Activated CD4-positive, CD25-positive, alpha-beta regulatory T cell treated with anti-CD3 and anti-CD28 coated beads, Interleukin-2, amount 50 U/mL, for 24 hours (primary cell): Measurements from ENCODE around the gene NPLOC4.
"Not testable (repeated sequence)": the region's sequence is repeated elsewhere in the genome, so short reads cannot be mapped to it uniquely, and the experiment has no call there.

Experiments used
- ATAC-seq, 2 donors: fragments of 150-1000 bp; cut with Tn5 transposase; one replicate each; pipeline ENCODE4 v1.10.0; 2021; ENCODE audit warnings: mild to moderate bottlenecking in 1 of 2, moderate library complexity in 1 of 2

The NPLOC4 gene

DNA sequence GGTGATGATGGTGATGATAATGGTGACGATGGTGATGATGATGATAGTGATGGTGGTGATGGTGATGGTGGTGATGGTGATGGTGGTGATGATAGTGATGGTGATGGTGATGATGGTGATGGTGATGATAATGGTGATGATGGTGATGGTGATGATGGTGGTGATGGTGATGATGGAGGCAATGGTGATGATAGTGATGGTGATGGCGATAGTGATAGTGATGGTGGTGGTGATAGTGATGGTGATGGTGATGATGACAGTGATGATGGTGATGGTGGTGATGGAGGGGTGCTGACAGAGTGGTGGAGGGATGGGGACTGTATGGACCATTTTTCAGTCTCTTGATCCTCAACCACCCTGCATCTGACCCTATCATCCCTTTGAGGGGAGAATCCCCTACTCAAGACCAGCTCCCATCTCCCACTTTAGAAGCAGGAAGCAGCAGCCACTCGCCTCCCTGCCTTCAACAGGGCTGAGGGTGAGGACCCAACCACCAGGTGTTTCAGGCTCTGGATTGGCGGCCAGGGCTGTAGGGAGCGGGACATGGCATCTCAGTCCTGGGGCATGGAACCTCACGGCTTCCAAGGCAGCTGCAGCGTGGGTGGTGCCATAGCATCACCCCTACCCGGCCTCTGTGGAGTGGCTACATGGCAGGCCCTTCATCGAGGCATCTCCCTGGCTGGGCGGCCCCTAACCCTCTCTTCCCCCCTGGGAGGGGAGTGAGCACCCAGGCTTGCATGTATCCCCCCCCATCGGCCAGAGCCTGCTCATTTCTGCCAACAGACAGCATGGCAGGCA lies 104.2 kb downstream of the NPLOC4 start:
- ATAC-seq = no peak

DNA sequence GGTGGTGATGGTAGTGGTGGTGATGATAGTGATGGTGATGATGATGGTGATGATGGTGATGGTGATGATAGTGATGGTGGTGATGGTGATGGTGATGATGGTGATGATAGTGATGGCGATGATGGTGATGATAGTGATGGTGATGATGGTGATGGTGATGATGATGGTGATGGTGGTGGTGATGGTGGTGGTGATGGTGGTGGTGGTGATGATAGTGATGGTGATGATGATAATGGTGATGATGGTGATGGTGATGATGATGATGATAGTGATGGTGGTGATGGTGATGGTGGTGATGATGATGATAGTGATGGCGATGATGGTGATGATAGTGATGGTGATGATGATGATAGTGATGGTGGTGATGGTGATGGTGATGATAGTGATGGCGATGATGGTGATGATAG lies 104.9 kb downstream of the NPLOC4 start:
- not testable (repeated sequence) for ATAC-seq

DNA sequence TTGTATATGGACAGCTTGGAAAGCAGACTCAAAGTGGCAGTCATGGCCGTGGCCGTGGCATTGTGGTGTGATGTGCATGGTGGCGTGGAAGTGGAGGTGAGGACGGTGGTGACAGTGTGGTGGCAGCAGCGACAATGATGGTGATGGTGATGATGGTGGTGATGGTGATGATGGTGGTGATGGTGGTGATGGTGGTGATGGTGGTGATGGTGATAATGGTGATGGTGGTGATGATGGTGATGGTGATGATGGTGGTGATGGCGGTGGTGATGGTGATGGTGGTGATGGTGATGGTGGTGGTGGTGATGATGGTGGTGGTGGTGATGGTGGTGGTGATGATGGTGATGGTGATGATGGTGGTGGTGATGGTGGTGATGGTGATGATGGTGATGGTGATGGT lies 105.9 kb downstream of the NPLOC4 start:
- not testable (repeated sequence) for ATAC-seq

DNA sequence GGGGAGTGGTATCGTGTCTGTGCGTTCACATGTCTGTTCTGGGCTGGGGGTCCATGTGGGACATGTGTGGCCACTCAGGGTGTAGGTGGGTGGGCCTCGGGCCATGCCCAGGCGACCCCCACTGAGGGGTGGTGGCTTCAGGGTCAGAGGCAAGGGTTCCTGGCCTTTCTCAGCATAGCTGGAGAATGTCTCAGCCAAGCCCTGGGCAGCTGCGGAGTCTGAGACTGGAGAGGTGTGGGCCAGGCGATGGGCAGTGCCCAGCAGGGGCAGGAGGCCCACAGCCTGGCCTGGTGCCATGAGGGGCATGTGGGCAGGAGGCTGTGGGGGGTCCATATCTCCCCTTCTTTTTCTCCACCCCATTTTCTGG lies 107.5 kb downstream of the NPLOC4 start:
- no peak for ATAC-seq

DNA sequence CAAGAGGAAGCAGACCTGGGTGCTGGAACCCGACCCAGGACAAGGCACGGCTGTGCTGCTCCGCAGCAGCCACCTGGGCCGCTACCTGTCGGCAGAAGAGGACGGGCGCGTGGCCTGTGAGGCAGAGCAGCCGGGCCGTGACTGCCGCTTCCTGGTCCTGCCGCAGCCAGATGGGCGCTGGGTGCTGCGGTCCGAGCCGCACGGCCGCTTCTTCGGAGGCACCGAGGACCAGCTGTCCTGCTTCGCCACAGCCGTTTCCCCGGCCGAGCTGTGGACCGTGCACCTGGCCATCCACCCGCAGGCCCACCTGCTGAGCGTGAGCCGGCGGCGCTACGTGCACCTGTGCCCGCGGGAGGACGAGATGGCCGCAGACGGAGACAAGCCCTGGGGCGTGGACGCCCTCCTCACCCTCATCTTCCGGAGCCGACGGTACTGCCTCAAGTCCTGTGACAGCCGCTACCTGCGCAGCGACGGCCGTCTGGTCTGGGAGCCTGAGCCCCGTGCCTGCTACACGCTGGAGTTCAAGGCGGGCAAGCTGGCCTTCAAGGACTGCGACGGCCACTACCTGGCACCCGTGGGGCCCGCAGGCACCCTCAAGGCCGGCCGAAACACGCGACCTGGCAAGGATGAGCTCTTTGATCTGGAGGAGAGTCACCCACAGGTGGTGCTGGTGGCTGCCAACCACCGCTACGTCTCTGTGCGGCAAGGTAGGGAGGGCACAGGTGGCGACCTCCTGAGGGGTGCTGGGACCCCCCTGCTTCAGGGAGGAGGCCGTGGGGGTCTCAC lies 108.1 kb downstream of the NPLOC4 start:
- no peak for ATAC-seq

DNA sequence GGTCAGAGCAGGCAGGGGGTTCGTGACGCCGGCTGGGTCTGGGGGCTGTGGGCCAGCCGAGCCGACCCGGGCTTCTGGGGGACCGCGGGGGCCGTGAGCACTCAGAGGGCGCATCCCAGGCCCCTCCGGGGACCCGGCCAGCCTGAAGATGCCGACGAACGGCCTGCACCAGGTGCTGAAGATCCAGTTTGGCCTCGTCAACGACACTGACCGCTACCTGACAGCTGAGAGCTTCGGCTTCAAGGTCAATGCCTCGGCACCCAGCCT lies 108.6 kb downstream of the NPLOC4 start:
- no peak for ATAC-seq

DNA sequence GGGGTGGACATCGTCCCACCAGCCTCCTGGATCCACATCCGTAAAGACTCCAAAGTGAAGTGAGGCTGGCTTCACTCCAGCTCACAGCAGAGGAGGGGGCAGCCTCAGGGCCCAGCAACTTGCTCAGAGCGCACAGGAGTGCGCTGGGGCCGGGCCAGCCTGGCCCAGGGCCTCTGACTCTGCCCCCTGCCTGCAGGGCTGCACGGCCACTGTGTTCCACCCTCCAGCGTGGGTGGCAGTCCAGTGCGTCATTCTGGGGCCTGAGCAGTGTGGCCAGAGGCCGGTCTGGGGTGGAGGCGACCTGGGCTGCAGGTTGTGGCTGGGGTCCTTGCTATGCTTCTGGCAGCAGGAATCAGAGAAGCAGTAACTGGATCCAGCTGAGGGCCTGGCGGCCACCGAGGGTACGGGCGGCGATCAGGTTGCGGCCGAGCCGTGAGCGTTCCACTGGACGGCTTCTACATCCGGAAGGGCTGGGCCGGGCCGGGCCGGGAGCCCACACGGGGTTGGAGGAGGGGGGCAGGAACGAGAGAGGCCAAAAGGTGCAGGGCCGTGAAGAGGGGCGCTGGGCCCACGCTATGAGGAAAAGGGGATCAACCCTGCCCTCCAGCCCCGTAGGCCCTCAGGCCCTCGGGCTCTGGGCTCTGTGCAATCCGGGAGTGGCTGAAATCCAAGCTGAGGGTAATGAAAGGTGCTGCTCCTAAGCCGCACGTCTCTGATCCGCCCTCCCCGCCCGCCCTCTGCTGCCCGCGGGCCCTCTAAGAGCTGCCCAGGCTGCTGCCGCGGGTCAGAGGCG lies 109.1 kb downstream of the NPLOC4 start, which contains the start of gene FSCN2:
Gene FSCN2 (plus strand): TSS at position 787 of the 793 bp plus-strand sequence. CDS start 155 bp downstream, outside the sequence.
- no peak for ATAC-seq

DNA sequence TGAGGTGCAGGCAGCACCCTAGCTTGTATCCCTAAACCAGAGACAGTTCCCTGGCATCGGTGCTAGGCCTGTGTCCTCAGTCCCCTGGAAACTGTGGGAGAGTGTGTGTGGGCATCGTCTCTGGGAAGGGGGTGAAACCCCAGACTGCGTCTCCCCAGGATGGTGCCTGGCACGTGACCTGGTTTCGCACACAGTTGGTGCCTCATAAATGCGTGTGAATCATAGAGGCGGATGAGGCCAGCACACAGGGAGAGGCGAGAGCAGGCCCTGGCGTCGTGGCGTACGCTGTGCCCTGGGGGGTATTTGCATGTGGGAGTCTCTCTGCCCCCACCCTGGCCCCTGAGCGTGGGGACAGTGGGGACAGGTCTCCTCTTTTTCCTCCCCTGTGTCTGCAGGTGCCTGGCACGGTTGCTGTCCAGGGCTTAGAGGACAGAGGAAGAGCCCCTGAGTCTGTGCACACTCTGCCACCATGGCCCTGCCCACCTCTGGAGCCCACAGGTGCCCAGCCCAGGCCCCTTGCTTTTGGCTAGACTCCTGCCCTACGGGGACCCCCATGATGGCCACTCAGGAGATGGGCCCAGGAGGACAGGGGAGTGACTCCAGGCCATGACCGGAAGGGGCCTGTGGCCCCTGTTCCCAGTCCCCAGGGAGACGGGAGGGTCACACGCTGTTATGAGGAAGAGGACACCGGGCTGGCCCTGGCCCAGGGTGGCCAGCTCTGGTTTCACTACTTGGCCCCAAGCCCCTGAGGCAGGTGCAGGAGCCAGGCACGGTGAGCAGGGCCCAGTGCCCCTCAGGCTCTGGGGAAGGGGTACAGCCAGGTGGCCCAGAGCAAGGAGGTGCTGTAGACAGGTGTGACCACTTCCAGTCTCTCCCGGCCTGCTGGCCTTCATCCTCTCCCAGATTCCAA lies 110.0 kb downstream of the NPLOC4 start:
- no peak for ATAC-seq

DNA sequence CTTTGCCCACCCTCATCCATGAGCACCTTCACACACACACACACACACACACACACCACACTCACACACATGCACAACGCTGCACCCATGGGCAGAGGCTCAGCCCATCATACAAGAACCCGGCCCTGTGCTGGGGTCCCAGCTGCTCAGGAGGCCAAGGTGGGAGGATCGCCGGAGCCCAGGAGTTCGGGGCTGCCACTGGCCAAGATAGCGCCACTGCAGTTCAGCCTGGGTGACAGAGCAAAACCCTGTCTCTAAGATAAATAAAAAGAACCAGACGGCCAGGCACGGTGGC lies 112.1 kb downstream of the NPLOC4 start:
- ATAC-seq = no peak

DNA sequence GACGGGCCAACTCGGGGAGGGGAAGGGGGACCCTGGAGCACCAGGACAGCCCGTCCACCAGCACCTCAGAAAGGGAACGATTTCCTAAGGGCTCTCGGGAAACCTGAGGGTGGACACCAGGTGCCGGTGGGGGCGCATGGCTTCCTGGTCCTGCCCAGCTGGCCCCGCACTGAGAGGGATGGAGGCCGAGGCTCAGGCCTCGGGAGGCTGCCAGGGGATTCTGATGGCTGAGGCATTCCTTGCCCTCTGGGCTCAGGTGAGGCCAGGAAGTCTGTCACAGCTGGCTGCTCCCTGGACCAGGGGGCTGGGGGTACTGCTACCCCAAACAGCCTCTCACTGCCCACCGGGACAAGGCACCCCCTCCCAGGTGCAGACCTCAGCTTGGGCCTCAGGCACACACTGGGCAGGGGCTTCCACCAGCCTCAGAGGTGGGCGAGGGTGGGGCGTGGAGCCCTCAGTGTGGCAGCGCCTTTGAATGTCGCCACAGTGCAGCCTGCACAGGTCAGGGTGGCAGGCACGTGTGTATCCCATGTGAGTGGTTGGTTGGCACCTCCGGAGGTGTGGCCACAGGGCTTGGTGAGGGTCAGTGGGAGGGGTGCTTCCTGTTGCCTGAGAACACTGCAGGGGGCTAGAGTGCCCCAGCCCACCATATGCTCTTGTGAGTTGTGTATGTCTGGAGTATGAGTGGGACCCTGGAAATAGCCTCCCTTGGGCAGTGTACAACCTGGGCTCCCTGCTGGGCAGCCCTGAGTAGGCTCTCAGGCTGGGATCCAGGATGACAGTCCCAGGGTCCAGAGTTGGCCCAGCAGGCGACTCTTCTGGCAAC lies 112.7 kb downstream of the NPLOC4 start:
- ATAC-seq = no peak

DNA sequence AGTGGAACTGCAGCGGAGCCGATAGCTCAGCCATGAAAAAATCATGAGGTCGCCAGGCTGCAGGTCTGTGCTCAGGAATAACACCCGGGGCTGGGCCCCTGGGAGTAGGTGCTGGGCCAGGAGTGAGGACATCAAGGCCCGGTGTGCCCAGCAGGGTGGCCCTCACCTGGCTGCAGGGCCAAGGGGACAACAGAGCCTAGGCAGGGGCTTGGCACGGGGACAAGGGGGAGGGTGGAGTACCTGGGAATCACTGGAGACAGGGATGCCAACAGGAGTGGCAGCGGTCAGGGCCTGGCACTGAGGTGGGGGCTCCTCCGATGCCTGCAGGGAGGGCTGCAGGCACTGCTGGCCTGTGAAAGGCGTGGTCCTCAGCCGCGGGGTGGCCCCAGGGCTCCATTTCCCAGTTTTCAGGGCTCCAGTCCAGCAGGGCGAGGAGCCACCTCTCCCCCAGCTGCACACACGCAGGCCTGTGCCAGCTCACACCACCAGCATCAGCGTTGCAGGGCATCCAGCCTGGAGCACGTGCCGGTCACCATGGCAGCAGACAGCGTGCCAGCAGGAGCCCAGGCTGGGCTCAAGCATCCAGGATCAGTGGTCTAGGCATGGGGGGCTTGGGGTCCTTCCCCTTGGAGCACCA lies 113.4 kb downstream of the NPLOC4 start:
- ATAC-seq = no peak

DNA sequence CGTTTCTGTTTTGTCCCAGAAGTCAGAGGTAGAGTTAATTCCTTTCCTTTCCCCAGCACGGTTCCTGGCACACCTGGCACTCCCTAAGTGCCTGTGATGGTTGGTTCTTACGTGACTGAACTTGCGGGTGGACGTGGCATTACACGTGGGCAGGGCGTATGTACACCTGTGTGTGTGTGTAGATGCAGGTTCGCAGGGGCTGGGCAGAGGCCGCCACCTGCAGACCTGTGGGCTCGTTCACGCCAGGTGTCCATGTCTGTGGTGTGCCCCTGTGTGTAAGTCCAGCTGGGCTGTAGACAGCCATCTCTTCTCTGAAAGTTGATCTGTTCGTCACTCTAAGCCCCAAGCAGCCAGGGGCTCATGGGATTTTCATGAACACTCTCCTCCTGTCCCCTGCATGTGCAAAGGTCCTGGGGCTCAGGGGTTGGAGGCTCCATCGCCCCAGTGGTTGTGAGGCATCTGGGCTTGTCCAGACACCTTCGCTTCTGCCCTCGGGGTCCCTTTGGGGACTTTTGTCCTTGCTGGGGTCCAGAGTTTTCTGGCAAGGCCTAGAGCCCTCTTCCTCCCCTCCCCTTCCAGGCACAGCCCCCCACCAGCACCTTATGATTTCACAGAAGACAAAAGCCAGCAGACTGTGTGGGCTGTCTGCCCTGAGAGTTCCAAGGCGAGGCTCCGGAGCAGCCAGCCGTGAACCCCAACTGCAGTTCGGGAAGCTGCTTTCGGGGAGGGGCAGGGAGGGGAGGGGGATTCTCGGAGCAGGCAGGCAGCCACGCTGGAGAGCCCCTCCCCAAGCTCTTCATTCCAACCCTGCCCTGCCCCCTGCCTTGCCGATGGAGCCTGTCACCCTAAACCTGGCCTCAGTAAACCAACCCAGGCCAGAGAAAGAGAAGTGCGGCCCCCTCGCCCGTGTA lies 114.2 kb downstream of the NPLOC4 start:
- ATAC-seq = no peak

DNA sequence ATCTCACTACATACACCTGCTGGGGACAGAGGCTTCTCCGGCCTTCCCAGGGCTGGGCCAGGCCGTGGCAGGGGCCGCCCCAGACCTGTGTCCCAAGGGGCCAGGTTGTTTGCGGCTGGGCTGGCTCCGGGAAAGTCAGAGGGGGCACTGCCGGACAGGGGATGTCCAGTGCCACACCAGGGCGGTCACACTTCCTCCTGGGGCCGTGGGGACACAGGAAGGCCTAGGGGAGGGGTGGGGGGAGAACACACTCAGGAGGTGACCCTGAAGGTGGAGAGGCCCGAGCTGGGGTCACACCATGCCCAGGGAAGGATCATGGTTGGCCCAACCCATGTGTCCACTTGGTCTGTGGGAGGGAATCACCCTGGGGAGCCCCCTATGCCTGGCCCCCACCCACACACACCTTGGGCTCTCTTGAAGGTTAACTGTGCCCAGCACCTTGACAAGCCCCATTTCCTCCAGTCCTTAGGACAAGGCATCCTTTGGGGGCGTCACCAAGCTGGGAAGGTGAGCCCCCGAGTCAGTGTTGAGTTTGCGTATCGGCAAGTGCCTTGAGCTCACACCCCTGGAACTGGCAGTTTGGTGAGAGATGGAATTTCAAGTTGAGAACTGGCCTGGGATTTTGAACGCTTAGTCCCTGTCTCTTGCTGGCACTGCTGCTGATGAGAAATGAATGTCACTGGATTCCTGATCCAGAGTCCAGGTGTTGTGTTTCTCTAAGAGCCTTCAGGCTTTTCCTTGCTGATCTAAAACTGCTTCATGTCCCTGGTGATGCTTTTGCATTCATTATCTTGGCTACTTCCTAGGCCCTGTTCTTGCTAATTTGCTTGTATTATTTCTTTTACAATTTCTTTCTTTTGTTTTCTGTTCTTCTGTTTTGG lies 116.7 kb downstream of the NPLOC4 start:
- no peak for ATAC-seq

DNA sequence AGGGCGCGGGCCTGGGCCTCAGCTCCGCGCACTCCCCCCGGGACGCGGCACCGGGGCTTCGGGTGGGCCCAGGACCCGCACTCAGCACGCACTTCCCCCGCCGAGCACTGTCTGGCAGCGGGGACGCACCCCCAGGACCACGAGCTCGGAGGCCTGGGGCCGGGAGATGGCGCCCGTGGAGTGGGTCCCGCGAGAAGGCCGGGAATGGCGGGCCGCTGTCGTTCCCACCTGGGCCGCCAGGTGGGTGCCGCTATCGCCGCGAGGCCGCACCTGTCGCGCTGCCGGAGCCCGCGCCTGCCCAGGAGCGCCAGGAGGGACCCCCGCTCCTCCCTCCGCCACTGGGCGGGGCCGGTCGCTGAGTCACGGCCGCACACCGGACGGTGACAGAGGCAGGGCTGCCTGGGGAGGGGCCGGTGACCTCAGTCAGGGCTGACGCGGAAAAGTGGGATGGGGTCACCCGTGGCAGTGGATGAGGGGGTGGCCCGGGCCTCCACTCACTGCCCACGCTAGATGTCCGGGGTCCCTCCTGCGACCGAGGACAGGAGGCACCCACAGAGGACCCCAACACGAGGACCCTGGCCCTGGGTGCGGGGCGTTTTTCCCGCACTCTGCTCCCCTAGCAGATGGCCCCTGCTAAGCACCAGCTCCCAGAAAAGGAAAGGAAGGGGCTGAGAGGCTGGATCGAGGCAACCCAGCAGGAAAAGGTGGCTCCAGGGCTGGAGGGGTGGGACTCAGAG lies 117.5 kb downstream of the NPLOC4 start:
- peak; percentile 48 to 60 for ATAC-seq

DNA sequence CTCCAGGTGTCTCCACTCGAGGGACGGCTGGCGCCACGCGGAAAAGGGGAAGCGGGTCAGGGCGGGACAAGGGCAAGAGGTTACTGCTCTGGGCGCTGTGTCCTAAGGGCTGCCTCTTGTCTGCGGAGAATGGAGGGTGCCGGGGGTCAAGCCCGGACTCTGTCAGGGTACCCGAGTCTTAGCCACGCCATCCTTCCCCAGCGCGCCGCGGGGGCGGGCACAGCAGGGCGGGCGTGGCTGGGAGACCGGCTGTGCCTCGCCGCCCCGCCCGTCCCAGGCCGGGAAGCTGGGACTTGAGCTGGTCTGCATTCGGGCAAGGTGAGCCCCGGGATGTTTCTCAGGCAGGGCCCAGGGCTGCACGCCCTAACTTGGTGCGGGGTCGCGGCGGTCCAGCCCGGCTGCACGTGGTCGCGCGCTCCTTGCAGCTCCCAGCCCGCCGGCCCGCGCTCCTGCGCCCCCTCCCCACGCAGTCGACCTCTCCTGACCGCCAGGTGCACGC lies 118.1 kb downstream of the NPLOC4 start:
- no peak for ATAC-seq

DNA sequence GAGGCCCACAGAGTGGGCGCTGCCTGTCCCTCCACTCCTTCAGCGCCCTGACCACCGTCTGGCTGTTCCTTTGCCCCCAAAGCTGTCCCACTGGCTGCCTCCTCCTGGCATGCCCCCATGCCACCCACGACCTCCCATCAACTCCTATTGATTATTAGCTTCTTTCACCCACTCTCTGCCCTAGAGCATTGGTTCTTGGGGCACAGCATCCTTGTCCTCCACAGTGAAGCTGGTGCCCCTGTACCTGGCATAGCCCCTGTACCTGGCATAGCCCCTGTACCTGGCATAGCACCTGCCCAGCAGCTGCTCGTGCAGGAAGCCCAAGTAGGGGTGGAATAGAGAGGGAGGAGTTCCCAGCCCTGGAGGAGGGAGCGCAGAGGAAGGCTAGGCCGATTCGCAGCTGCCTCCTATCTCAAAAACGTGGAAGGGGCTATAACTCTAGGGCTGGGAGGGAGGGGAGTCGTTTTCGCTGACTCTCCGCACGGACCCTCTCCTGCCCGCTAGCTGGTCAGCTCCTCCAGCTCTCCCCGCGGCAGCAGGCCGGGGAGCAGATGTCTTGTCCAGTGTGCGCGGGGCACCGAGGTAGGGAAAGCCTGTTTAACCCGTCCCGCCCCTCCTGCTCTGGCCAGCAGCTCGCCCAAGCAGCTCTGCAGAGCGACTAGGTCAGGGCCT lies 118.7 kb downstream of the NPLOC4 start:
- no peak for ATAC-seq

DNA sequence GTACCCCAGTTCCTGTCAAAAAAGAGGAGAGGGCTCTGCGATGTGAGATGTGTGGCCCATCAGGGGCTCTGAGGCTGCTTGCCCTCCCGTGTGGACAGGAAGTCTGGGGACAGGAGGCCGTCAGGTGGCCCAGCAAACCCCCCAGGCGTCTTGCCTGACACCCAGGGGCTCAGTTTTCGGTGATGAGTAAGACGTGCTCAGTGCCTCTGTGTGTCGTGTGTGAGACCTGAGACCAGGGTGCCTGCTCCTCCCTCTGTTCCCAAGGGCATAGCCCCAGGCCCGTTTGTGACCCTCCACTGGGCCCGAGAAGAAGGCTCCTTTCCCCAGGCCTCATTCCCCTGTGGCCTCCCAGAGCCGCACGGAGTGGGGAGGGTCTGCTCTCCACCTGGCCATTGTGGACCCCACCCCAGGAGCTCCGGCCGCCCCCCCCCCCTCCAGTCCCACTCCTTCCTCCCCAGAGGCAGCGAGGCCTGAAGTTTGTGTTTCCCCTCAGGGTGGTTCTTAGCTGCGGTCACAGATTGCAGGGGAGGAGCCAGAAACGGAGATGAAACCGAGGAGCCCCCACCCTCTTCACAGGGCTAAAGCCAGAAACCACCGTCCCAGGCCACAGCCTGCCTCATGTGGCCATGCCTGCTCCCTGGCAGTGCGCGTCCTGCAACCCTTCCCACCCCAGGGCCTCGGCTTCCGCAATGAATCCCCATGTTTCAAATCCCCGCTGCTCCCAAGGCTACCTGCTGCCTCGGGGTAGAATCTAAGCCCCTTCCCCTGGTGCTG lies 119.4 kb downstream of the NPLOC4 start:
- no peak for ATAC-seq
